ENCODE measurements around the gene NUDCD2.

Gene NUDCD2

DNA sequence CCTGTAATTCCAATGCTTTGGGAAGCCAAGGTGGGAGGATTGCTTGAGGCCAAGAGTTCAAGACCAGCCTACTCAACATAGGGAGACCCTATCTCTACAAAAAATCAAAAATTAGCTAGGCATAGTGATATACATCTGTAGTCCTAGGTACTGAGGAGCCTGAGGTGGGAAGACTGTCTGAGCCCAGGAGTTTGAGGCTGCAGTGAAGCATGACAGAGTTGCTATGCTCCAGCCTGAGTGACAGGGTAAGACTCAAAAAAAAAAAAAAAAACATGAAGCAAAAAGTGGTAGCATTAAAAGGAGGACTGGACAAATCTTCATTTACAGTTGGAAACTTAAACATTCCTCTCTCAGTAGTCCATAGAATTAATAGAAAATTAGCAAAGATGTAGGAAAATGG is 12.7 kb downstream of the NUDCD2 start:
- no peak for DNase-seq (ENCODE audit: low read depth)
- TF ChIP-seq, protein P1, sequence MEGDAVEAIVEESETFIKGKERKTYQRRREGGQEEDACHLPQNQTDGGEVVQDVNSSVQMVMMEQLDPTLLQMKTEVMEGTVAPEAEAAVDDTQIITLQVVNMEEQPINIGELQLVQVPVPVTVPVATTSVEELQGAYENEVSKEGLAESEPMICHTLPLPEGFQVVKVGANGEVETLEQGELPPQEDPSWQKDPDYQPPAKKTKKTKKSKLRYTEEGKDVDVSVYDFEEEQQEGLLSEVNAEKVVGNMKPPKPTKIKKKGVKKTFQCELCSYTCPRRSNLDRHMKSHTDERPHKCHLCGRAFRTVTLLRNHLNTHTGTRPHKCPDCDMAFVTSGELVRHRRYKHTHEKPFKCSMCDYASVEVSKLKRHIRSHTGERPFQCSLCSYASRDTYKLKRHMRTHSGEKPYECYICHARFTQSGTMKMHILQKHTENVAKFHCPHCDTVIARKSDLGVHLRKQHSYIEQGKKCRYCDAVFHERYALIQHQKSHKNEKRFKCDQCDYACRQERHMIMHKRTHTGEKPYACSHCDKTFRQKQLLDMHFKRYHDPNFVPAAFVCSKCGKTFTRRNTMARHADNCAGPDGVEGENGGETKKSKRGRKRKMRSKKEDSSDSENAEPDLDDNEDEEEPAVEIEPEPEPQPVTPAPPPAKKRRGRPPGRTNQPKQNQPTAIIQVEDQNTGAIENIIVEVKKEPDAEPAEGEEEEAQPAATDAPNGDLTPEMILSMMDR (IDR thresholded peaks at IDR 0.05; ENCODE audit: control insufficient read depth, insufficient read depth, low read depth, low read length, missing control alignments): no peak
- no peak overlapping the region for H3K4me3 ChIP-seq (ENCODE audit: control insufficient read depth, low read depth, low read length)

DNA sequence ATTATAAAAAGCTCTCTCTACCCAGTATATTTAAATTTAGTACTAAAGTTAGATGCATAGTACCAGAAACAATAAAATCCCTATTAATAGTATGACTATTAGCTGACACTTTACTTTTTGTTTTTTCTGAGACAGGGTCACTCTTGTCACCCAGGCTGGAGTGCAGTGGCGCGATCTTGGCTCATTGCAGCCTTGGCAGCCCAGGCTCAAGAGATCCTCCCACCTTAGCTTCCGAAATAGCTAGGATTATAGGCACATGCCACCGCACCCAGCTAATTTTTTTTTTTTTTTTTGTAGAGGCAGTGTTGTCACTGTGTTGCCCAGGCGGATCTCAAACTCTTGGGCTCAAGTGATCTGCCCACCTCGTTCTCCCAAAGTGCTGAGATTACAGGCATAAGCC is 14.6 kb downstream of the NUDCD2 start:
- TF ChIP-seq, protein P1 (IDR thresholded peaks at IDR 0.05; ENCODE audit: control insufficient read depth, insufficient read depth, low read depth, low read length, missing control alignments): no peak
- no peak for DNase-seq (ENCODE audit: low read depth)
- H3K4me3 ChIP-seq (ENCODE audit: control insufficient read depth, low read depth, low read length): no peak overlapping the region

DNA sequence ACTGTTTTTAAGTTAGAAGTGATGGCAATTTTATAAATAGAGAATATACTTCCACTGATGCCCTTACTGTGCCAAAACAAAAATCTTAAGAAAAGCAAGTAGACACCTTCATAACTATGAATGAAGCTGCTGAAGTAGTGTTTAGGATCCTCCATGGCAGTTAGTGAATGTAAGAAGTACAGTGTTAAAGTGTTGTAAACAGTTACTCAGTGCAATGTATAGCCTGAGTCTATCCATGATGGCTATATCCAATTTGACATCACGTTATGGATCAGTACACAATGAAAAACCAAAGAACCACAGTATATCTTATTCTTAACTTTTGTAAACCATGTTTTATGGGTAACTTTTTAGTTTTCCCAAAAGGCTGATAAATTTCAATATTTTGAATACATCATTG is 15.4 kb downstream of the NUDCD2 start:
- no peak for DNase-seq (ENCODE audit: low read depth)
- H3K4me3 ChIP-seq (ENCODE audit: control insufficient read depth, low read depth, low read length): no peak overlapping the region
- TF ChIP-seq, protein P1 (IDR thresholded peaks at IDR 0.05; ENCODE audit: control insufficient read depth, insufficient read depth, low read depth, low read length, missing control alignments): no peak

DNA sequence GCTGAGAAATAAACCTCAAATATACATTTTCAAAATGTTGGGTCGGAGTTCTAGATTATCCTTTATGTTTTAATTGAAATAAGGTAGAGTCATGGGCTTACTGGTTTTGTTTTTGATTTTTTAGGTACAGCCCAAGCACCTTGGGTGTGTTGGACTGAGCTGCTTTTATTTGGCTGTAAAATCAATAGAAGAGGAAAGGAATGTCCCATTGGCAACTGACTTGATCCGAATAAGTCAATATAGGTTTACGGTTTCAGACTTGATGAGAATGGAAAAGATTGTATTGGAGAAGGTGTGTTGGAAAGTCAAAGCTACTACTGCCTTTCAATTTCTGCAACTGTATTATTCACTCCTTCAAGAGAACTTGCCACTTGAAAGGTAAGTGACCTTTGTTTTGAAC is 18.9 kb downstream of the NUDCD2 start:
- H3K4me3 ChIP-seq (ENCODE audit: control insufficient read depth, low read depth, low read length): no peak overlapping the region
- TF ChIP-seq, protein P1 (IDR thresholded peaks at IDR 0.05; ENCODE audit: control insufficient read depth, insufficient read depth, low read depth, low read length, missing control alignments): no peak
- no peak for DNase-seq (ENCODE audit: low read depth)

GRCh38 chr5:163439092-163439425 is 20.8 kb downstream of the NUDCD2 start:
- TF ChIP-seq, protein P1 (IDR thresholded peaks at IDR 0.05; ENCODE audit: control insufficient read depth, insufficient read depth, low read depth, low read length, missing control alignments): no peak
- DNase-seq (ENCODE audit: low read depth): no peak
- peak overlapping the region; percentile 90 for H3K4me3 ChIP-seq (ENCODE audit: control insufficient read depth, low read depth, low read length)

GRCh38 chr5:163437309-163438182 is 22.4 kb downstream of the NUDCD2 start, which contains the start of gene CCNG1:
CCNG1 (plus strand) TSS chr5:163437595; CDS start chr5:163439257, 1,662 bp downstream.
- peak; percentile 72 for DNase-seq (ENCODE audit: low read depth)
- TF ChIP-seq, protein P1 (IDR thresholded peaks at IDR 0.05; ENCODE audit: control insufficient read depth, insufficient read depth, low read depth, low read length, missing control alignments): no peak
- peak within 1 kb of the TSS; percentile 90 for H3K4me3 ChIP-seq (ENCODE audit: control insufficient read depth, low read depth, low read length)
